Measurements from ENCODE around the gene ASPA.

- TF ChIP-seq POLR2A (IDR thresholded peaks at IDR 0.05; ENCODE audit: low read depth, low read length) = no peak
- no peak for TF ChIP-seq CTCF (IDR thresholded peaks at IDR 0.05; ENCODE audit: extremely low read depth in 1 of 2, insufficient read depth in 1 of 2, low read depth in 1 of 2, low read length in 2 of 2)
- TF ChIP-seq POLR2AphosphoS5 (IDR thresholded peaks at IDR 0.05; ENCODE audit: insufficient read depth, low read depth, low read length) = no peak
- no peak for TF ChIP-seq FOS (IDR thresholded peaks at IDR 0.05; ENCODE audit: borderline replicate concordance, insufficient read depth, low read length)
- TF ChIP-seq EZH2 (IDR thresholded peaks at IDR 0.05; ENCODE audit: borderline replicate concordance, low read depth, low read length, severe bottlenecking) = no peak
- no peak for TF ChIP-seq MAX (IDR thresholded peaks at IDR 0.05; ENCODE audit: insufficient read depth, insufficient read length)
Measured at GRCh38 chr17:3471599-3471998, 4.2 kb upstream of the ASPA start, which contains the start of gene SPATA22.

Measured in endothelial cell of umbilical vein (primary cell).